Measurements from ENCODE around the gene TRIM13. TPM values are rescaled to one million over a fixed set of nuclear protein-coding genes. Genes with fewer than 3 reads are reported as not detected.

TRIM13 gene
- total and polyA plus RNA-seq, 12 donors = 13.7 to 28.7 (median 21.0) TPM

DNA sequence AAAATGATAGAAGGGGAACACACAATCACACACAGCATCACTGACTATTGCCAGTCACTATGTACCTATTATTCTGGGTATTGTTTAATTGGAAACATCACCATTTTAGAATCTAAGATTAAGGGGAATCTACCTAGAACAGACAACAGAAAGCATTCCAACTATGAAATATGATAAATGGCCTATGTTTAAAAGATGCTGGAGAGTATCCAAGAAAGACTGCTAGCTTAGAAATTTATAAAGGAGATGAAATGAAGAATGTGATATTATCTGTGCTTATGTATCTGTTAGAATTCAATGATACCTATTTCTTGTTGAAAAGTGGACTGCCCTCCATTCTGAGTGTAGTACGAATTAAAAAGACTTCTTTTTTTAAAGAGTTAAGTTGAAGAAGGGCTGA is 68.9 kb downstream of the TRIM13 start:
- intact Hi-C loops (cut with DNase I) = no loop called here
- peaks cover 0 to 34% of the 10 kb centered on the region in 2 donors for H3K4me1 ChIP-seq (replicated peaks in 1 of 2)
- no peak overlapping the region for H3K27ac ChIP-seq
- no peaks in the 10 kb centered on the region for H3K27me3 ChIP-seq
- WGBS, 4 donors = 79 to 90% (median 83%) methylated on average over 1 of the region's 1 CpG
- DNase-seq = no peak
- H3K4me3 ChIP-seq = no peak overlapping the region
- no peaks in the 10 kb centered on the region for H3K36me3 ChIP-seq (replicated peaks in 1 of 2)
- TF ChIP-seq POLR2A (IDR thresholded peaks at IDR 0.05) = no peak
- TF ChIP-seq, protein P1, sequence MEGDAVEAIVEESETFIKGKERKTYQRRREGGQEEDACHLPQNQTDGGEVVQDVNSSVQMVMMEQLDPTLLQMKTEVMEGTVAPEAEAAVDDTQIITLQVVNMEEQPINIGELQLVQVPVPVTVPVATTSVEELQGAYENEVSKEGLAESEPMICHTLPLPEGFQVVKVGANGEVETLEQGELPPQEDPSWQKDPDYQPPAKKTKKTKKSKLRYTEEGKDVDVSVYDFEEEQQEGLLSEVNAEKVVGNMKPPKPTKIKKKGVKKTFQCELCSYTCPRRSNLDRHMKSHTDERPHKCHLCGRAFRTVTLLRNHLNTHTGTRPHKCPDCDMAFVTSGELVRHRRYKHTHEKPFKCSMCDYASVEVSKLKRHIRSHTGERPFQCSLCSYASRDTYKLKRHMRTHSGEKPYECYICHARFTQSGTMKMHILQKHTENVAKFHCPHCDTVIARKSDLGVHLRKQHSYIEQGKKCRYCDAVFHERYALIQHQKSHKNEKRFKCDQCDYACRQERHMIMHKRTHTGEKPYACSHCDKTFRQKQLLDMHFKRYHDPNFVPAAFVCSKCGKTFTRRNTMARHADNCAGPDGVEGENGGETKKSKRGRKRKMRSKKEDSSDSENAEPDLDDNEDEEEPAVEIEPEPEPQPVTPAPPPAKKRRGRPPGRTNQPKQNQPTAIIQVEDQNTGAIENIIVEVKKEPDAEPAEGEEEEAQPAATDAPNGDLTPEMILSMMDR (IDR thresholded peaks at IDR 0.05) = no peak
- H3K9me3 ChIP-seq (replicated peaks in 1 of 3) = no peaks in the 10 kb centered on the region

MicroRNAs encoded within 50 kb of the gene (microRNA counts, 767-probe panel; counts per million panel counts)
- 6,557 to 7,614 counts per million in 2 donors for microRNA hsa-miR-15a-5p
- microRNA hsa-miR-16-5p = 6,937 to 8,096 counts per million in 2 donors

Small RNA genes within 50 kb of the gene (microRNA-seq; reads per million reads assigned to microRNA genes)
- gene MIR15A (3,185 to 8,225 (median 5,096) reads per million in 3 donors), gene MIR16-1 (982 to 2,597 (median 1,112) reads per million in 3 donors), gene MIR3613 (36.6 to 408 (median 39.3) reads per million in 3 donors)

Small RNA genes within 50 kb of the gene (small RNA-seq; reads per million reads assigned to genes)
- gene MIR16-1 = 0.24 to 0.83 reads per million in 2 donors
- gene MIR3613 = 0.12 to 0.33 reads per million in 2 donors
- 0 reads per million in 2 donors for gene RF02105
- 0 reads per million in 2 donors for gene RF02106
- gene RF02107 = 0 reads per million in 2 donors
- gene RF02108 = 0 reads per million in 2 donors

Other genes with a start within 250 kb of the TRIM13 start
- gene KPNA3, start 204.4 kb upstream of the TRIM13 start, total RNA-seq = 10 to 100 TPM; 12.6 to 38.4 (median 21.3) TPM
- gene KPNA3, start 204.4 kb upstream of the TRIM13 start, polyA plus RNA-seq = 10 to 100 TPM in 2 of 3 donors, 1 to 10 TPM in 1; 8.6 to 43.8 (median 12.9) TPM
- gene SPRYD7, start 60.7 kb upstream of the TRIM13 start, total RNA-seq = 10 to 100 TPM in 4 of 9 donors, 1 to 10 TPM in 5; 5.9 to 13.9 (median 8.0) TPM
- 10 to 100 TPM in 1 of 3 donors, 1 to 10 TPM in 2; 8.0 to 18.5 (median 8.2) TPM for gene SPRYD7, start 60.7 kb upstream of the TRIM13 start, polyA plus RNA-seq
- gene KCNRG, start 18.4 kb downstream of the TRIM13 start, total RNA-seq = 1 to 10 TPM in 2 of 9 donors, under 1 TPM in 6, not detected in 1; 0.14 to 2.8 (median 0.66) TPM
- gene KCNRG, start 18.4 kb downstream of the TRIM13 start, polyA plus RNA-seq = under 1 TPM; 0.27 to 0.59 (median 0.40) TPM

Measured in adrenal gland (tissue), 12 donors.